Measurements from ENCODE around the gene CHRNB1.

The CHRNB1 gene

DNA sequence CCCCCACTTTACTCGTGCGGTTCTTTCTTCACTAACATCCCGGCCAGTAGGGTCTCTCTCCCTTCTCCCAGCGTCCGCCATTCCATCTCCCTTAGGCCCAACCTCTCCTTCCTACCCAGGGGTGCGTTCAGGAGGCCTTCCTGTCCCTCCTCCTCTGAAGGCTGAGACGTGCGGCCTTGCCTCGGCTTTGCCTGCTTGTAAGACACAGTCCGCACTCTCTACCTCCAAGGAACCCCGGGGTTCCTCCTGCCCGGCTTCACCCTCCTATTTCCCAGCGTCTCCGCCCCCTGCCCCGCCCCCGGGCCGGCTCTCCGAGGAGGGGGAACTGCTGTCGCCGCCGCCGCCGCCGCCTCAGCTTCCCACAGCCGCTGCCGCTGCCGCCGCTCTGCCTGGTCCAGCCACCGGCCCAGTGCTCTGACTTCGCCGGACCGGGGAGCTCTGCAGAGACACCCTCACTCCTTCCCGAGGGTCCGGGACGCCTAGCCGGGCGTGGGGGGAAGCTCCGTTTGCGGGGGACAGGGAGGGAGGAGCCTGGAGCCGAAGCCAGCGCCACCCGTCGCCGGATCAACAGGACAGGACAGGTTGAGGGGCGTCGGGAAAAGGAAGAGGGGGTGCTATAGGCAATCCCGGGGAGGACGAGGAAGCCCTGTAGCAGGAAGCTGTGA is 6.8 kb upstream of the CHRNB1 start:
- DNase-seq (ENCODE audit: low read depth) = no peak

DNA sequence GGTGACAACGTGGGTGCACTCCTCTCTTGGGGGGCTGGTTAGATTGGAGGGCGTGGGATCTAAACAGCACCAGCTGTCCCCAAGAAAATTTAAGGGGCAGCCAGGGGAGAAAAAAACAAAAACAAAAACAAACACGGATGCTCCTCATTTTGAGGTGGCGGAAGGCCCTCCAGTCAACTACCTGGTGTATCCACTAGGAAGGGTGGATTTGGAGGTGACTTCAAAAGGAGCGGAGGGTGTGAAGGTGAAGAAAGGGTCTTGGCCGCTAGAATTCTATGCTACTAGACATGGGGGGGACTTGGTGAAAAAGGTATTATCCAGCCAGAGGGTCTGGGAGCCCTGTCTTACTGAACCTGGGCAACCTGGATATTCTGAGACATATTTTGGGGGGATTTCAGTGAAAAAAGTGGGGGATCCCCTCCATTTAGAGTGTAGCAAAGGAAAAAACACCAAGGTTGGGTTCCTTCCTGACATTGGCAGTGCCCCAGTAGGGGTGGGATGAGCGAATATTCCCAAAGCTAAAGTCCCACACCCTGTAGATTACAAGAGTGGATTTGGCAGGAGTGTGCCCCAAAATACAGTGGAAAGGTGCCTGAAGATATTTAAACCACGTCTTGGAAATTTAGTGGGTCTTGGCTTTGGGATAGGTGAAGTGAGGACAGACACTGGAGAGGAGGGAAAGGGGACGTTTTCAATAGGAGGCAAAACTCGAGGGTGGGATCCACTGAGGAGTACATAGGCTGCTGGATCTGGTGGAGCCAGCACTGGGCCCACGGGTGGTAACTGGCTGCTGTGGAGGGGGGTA is 6.0 kb upstream of the CHRNB1 start:
- DNase-seq (ENCODE audit: low read depth) = no peak

DNA sequence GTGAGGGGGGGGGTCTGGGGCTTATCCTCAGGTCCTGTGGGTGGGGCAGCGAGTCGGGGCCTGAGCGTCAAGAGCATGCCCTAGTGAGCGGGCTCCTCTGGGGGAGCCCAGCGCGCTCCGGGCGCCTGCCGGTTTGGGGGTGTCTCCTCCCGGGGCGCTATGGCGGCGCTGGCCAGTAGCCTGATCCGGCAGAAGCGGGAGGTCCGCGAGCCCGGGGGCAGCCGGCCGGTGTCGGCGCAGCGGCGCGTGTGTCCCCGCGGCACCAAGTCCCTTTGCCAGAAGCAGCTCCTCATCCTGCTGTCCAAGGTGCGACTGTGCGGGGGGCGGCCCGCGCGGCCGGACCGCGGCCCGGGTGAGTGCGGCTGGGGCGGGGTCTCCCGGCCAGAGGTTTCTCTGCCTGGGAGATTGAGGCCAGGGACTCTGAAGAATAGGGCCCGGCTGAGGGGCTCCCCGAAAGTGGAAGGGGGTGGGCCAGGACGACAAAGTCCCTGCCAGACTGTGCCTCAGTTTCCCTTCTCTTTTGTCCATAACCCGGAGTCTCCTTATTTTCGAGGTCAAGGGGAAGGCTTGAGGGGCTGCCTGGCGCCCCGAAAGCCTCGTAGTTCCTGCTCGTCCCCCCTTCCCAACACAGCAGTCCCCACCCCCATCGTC is 5.3 kb upstream of the CHRNB1 start, which contains the start of gene FGF11:
Gene FGF11, plus strand, starts transcription at position 51 of the 651 bp plus-strand sequence. Its CDS starts 109 bp downstream, at position 160.
- no peak for DNase-seq (ENCODE audit: low read depth)

DNA sequence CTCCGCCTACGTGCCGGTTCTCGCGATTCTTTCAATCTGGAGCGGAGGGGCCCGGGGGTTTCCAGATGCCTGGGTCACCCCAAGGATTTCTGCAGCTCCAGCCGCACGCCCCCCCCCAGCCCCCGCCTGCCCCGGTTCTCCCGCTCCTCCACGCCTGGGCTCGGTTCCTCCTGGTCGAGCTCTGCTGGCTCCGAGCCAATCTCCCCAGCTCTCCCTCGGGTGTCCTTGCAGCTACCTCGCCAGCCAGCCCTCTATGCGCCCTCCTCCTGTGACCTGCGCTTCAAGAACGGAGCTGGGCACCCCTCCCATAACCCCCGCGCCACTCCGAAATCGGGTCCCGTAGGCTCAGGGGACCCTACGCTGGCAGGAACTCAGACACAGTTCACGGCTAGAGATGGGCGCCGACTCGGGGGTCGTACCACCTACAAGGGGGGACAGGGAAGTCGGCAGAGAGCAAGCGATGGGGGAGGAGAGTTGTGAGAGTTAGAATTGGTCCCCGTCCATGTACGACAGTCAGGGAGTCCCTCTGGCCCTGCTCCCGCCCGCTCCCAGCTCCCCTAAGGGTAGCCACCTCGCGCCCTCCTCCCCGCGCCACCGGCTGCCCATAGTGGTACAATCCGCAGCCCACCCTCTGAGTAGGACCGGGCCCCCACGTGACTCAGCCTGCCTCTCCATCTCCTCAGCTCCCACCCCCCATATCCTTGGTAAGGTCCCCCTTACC is 4.6 kb upstream of the CHRNB1 start:
- no peak for DNase-seq (ENCODE audit: low read depth)

DNA sequence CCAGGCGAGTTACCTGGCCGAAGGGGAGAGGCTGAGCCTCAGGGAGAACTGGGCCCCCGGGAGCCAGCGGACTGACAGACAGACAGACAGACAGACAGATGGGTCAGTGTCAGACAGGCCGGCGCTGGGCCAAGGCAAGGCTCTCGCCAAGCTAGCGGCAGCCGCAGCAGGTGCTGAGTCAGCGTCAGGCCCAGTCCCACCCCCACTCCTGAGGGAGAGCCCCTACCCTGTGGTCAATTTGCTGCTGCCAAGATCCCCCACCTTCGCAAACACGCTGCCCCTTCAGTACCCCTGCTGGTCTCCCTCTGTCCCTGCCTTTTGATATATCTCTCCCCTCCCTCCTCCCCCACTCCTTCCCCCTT is 4.0 kb upstream of the CHRNB1 start:
- DNase-seq (ENCODE audit: low read depth) = no peak

DNA sequence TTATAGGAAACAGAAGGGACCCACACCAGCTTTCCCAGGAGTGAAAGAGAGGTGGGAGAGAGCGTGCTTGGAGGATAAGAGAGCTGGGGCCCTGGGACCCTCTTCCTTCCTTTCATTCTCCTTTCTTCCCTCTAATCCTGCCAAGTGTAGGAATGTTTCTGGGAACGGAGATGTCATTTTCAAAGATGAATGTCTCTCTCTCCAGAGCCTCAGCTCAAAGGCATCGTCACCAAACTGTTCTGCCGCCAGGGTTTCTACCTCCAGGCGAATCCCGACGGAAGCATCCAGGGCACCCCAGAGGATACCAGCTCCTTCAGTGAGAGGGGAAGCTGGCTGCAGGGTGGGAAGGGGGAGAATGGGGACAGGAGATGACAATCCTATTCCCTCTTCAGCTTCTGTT is 3.6 kb upstream of the CHRNB1 start:
- no peak for DNase-seq (ENCODE audit: low read depth)

DNA sequence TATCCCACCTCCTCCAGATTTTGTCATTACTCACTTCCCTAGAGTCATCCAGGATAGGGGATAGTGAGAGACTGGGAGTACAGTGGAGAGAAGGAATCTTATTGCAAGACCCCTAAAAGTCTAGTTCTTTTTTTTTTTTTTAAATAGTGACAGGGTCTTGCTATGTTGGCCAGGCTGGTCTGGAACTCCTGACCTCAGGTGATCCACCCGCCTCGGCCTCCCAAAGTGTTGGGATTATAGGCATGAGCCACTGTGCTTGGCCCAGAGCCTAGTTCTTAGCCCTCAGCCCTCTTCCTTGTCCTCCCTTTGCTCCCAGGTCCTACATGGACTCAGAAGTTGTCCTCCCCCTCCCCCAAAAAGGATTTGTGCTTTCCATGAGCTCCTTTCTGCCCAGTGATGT is 2.7 kb upstream of the CHRNB1 start:
- DNase-seq (ENCODE audit: low read depth) = no peak

DNA sequence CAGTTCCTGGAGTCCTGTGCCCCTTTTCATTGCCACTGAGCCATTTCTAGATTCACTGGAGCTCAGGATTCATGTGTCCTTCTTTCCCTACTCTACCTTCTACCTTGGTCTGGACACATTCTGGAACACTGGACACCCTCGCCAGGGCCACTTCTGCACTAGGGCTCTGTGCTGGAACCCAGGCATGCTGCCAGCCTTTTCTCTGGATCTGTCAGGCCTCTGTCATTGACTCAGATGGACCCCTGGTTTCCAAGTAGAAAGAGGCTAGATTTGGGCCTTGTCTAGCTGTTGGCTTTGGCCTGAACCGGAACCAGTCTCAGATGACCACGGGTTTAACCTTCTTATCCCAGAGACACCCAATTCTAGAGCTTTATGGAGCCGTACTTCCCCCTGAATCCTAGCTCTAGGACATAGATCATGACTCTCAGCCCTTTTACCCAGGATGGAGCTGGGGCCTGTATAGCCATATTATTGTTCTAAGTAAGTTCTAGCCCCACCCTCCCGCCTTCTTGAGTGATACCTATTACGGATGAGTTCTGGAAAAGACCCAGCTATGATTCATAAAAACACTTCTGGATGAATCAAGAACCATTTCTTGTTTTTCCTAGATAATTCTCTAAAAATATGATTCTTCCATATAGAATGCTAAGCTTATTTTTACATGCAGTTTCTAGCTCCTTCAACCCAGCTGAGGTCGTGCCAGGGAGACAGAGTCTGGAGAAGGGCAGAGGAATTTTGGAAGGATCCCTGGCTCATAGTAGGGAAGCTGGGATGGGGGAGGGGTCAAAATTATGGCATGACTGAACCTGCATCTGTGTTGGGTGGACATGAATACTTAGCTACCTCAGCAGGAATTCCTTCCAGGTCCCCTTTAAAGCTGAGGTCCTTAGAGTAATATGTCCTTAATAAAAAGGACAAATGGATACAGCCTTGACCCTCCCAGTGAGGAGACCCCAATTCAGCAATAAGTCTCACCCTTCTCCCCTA is 1.1 kb upstream of the CHRNB1 start:
- DNase-seq (ENCODE audit: low read depth) = no peak

DNA sequence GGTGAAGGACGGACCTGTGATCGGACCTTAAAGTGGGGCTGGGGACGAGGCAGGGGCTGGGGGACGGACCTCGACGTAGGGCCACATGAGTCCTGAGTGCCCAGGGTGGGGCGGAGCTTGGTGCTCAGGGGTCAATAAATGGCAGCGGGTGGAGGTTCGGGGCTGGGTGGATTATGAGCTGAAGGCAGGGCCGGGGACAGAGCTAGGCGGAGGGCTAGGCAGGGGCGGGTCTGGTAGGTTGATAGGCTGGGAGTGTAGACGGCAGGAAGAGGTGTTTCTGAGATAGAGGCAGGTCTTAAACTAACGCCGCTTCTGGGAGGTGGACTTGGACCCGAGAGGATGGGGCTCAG is 733 bp downstream of the CHRNB1 start:
- no peak for DNase-seq (ENCODE audit: low read depth)

DNA sequence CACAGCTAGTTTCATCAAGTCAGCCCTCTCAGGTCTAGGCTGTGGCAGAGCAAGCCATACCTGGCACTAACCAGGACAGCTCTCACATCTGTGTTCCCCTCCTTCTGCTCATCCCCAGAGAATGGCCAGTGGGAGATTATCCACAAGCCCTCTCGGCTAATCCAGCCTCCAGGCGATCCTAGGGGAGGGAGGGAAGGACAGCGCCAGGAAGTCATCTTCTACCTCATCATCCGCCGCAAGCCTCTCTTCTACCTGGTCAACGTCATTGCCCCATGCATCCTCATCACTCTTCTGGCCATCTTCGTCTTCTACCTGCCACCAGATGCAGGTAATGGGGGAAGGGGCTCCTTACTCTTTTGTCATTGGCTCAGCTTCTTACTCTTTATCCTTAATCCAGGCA is 3.6 kb downstream of the CHRNB1 start:
- no peak for DNase-seq (ENCODE audit: low read depth)

DNA sequence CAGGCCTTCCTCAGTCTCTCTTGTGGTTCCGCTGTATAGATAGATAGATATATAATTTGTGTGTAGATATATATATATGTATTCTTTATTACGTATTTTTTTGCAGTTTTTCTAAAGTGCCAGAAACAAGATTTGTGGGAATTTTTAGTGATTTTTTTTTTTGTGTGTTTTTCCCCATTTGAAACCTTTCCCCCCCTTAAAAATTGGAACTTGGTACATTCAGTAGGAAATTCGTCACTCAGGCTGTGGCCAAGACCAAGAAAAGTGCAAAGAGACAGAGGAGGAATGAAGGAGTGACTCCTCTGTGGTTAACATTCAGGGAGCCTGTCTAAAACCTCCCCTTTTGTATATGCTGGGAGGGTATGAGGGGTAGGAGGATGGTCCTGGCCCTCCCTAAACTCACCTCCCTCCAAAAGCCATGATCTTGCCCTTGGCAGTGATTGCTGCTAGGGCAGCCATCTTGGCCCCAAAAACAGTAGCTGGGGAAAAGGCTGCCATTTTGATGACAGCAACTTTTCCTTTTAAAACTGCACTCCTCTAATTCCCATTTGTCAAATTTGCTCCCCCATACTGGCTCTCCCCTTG is 15.2 kb downstream of the CHRNB1 start:
- DNase-seq (ENCODE audit: low read depth) = no peak

DNA sequence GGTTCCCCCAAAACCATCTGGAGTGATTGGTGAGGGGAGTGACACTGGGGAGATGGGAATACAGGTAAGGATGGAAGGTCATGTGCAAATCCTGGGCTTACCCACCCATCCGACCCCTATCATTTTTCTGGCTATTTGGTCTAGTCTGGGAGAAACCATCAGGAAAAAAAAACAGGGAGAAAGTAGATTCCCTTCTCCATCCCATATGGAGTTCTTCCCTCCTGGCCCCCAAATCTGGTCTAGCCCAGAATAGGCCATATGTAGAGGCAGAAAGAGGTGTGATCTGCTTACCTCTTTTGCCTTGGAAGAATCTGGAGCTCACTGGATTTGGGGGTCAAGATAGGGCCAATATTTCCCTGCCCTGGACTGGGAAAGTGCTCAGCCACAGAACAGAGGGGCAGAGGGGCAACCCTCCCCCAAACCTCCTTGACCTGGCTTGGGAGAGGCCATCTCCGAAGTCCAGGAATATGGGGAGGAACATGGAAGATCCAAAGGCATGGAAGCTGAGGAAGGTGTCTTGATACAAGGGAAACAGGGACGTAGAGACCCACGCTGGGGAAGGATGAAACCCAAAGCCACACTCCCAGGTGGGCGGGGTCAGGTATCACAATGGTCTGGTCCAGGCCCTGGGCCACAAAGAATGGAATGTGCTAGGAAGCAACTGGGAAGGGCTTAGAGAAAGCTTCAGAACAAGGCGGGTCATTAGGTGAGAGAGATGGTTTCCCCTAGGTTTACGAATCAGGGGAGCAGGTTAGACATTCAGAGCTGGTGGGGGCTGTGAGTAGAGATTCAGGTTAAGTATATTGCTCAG is 16.2 kb downstream of the CHRNB1 start:
- DNase-seq (ENCODE audit: low read depth) = no peak

DNA sequence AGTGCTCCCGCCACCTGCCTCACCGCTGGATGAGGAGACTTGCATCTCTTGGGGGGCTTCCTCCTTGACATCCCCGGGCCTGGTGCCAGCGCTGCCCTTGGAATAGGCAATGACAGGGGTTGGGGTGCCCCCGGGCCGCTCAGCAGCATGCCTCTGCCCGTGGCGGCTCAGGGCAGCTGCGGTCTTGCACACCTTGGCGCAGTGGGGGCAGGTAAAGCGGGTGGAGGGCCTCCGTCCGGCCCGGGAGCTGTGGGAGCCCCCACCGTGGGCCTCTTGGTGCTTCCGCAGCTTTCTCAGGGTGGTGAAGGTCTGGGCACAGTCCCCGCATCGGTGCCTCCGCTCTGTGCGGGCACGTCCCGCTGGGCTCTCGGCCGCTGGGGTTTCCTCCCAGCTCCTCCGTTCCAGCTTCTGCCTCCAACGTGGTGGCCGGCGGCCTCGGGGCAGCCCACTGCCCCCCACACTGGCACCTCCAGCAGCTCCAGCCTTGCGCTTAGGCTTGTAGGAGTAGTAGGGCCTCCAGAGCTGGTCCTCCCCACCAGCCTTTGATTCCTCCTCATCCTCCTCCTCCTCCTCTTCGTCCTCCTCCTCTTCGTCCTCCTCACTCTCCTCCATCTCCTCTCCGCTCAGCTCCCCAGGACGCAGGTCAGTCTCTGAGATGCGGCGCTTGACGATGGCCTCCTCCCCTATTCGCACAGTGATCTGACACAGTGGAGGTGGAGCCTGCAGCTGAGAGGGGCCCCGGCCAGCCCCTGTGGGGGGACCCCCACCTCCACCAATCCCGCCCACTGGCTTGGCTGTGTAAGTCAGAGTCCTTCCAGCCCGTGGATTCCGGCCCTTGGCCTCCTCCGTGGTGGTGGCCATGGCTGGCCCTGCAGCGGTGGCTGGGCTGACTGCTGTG is 17.9 kb downstream of the CHRNB1 start:
- no peak for DNase-seq (ENCODE audit: low read depth)

DNA sequence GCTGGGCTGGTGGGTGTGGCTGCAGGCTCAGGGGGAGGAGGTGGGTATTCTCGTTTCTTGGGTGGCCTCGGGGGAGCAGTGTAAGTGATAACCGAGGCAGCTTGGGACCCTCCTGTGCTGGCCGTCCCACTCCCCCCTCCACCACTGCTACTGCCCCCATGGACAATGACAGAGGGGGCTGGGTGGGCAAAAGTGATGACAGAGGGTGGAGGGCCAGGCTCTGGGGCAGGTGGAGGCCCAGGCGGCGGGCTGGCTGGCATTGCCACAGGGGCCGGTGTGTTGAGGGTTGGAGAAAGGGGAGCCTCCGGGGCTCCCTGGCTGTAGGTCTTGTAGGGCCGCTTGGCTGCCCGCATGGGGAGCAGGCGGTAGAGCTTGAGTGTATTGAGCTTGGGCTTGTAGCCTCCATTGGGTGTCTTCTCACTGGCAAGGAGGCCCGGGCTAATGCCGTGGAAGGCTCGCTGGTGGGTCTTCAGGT is 18.5 kb downstream of the CHRNB1 start:
- no peak for DNase-seq (ENCODE audit: low read depth)

DNA sequence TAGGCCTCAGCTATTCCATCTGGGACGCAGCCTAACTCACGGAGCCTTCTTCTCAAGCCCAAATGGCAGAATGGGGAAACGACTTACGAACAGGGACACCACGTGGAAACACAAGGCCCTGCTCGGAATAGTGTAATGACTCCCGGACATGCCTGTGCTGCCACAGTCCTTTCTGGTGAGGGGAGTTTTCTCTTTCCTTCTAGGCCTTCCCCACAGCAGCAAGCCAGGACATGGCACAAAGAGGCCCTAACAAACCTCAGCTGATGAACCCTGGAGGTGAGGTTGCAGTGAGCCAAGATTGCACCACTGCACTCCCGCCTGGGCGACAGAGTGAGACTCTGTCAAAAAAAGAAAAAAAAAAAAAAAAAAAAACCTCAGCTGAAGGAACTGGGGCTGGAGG is 19.2 kb downstream of the CHRNB1 start:
- DNase-seq (ENCODE audit: low read depth) = no peak

DNA sequence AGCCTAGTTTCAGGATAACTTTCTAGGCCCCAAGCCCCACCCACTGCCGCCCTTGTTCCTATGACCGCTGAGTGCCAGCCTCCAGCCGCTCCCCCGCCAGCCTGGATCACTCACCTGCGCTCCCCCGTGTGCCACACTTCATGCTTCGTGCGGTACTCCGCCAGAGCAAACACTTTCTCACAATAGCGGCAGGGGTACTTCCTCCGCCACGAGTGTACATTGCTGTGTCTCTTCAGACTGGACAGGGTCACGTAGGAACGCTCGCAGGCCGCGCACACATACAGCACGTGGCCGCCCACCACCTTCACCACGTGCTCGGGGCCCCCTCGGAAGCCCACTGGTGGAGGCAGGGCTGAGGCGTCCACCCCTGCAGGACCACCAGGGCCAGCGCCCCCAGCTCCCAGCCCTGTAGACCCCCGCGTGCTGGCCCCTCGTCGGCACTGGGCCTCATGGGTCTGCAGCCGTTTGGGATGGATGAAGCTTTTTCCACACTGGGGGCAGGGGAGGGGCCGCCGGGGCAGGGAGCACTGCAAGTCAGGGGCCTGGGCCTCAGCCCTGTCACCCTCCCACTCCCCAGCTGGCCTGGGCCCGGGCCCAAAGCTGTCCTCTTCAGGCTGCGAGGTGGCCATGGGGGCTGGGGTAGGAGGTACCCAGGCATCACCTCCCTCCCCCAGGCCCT is 20.9 kb downstream of the CHRNB1 start:
- no peak for DNase-seq (ENCODE audit: low read depth)

DNA sequence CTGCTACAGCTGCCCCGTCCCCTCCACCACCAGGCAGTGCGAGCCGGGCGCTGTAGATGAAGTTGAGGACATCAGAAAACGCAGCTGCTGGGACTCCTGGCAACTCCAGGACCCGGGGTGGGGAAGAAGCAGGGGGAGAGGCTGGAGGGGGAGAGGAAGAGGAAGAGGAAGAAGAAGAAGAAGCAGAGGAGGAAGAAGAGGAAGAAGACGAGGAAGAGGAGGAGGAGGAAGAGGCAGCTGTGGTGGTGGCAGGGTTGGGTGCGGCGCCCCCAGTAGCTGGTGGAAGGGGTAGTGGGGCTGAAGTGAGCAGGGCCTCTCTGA is 21.4 kb downstream of the CHRNB1 start:
- DNase-seq (ENCODE audit: low read depth) = no peak

DNA sequence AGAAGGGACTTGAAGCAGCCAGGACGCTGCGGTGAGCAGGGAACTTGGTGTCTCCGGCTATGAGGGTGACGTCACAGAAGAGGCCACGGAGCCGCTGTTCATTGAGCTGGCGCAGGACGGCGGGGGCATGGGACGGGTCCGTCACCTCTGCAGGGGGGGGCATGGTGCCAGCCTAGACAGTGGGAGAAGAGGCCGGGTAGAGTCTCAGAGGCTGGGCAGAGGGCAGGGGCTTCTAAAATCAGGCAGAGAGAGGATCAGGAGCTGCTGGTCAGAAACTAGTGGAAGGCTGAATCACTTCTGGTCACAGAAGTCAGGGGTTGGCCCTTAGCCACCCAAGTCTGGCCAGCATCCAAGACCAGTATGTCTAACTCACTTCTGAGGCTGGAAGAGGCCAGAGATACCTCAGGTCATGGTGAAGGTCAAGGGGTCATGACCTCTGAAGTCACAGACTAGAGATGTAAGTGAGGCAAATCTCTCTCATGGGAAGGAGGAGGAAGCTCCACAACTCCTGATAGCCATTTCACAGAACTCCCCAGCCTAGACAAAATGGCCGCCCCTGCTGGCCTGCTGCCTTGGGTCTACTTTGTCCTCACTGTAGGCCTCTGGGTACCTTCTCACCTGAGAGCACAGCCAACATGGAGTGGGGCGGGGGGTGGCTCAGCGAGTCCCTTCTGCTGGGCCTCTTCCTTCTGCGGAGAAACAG is 21.9 kb downstream of the CHRNB1 start:
- DNase-seq (ENCODE audit: low read depth) = no peak

Measured in HS-5 (cell line).